ENCODE data around the gene OCA2.
A peak's percentile ranks its signal among the peaks of the same experiment; 100 is the strongest.
"Not testable (repeated sequence)": the region's sequence is repeated elsewhere in the genome, so short reads cannot be mapped to it uniquely, and the experiment has no call there.

Gene OCA2

DNA sequence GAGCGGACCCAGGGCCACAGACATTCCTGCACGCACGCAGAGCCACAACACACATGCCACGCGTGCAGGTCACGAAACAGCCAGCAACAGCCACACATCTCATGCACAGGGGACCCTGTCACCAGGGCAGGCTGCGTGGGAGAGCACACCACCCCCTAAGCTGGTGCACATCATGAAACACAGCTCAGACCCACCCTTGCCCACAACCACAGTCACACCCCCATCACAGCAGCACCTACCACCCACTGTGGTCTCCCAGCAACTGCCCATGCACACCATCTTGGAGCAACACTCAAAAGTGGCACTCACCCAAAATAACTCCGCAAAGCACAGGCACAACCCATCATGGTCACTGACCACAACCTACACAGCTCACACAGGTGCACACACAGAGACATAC lies 75.7 kb downstream of the OCA2 start:
- DNase-seq (ENCODE audit: low read depth): no peak

DNA sequence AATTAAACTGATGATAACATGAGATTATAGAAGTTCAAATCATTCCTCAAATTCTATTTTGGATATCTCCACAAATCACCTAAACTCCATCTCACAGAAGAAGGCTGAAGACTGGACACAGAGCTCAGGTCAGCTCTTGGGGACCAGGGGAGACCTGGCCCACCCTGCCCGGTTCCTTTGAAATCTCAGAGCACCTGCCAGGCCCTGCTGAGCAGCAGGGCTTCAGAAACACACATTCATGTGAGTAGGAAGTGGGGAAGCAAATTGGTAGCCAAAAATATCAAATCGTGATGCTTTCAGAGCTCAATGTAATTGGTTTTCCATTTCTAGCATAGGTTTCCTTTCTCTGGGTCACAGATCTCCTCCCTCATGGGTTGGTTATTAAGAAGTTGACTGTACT lies 76.2 kb downstream of the OCA2 start:
- no peak for DNase-seq (ENCODE audit: low read depth)

DNA sequence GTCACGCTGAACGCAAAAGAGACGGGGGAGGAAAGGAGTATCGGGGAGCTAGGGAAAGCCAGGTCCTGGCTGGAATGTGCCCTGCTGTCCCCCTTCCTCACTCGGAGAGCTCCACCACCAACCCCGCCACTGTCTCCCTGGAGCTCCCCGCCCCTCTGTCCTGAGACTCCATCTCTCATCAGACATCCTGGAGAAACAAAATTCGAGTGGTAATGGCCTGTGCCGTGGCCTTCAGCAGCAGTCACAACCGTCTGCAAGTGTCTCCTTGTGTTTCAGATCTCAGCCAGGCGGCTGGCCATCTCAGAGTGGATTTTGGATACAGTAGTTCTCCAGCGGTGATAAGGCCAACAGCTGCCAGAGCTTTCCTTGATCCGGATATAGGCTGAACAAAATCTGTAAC lies 76.9 kb downstream of the OCA2 start:
- no peak for DNase-seq (ENCODE audit: low read depth)

DNA sequence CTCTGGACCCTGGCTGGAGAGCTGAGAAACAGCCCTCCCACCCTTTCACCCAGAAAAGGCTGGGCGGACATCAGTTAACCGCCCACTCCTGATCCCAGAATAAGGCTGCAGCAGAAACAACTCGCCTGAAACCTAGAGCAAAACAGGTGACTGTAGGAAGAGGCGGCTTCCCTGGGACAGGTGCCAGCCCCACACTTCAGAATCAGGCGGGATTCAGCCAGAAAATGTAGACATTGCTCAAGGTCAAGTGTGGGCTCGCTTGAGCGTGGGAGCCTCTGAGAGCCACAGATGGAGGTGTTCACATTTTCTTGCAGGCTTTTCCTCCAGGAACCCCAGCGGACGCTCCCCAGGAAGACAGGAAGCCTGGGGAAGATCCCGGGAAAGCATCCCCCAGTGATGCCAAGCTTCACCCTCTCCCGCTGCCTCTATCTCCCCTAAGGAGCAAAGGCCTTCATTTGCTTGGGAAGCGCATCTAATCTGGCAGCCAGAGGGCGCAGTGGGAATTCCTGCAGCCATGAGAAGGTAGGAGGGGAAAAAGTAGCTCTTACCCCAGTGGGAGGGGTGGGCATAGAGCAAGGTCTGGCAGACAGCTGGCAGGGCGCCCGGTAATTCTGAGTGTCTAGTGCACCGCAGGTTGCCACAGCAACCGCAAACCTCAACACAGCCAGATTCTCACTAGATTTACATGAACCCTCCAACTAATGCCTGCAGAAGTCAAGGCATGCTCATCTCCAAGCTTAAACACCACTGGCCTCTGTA lies 77.7 kb downstream of the OCA2 start:
- peak; percentile 67 for DNase-seq (ENCODE audit: low read depth)

DNA sequence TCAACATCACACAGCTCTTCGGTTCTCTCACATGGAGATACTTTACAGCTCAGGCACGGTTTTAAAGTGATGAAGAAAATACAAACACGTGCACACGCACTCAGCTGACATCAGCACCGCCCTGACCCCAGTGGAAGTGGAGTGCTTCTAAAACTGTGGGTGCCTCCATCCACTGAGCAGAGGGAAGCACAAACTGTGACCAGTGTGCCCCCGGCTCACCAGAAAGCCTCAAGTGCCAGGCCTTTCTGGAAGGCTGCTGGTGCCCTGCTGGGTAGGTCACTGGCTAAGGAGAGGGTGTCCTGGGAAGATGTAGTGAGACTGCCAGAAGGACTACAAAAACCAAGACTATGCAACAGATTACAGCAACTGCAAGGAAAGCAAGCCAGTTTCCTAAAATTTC lies 78.5 kb downstream of the OCA2 start:
- no peak for DNase-seq (ENCODE audit: low read depth)

DNA sequence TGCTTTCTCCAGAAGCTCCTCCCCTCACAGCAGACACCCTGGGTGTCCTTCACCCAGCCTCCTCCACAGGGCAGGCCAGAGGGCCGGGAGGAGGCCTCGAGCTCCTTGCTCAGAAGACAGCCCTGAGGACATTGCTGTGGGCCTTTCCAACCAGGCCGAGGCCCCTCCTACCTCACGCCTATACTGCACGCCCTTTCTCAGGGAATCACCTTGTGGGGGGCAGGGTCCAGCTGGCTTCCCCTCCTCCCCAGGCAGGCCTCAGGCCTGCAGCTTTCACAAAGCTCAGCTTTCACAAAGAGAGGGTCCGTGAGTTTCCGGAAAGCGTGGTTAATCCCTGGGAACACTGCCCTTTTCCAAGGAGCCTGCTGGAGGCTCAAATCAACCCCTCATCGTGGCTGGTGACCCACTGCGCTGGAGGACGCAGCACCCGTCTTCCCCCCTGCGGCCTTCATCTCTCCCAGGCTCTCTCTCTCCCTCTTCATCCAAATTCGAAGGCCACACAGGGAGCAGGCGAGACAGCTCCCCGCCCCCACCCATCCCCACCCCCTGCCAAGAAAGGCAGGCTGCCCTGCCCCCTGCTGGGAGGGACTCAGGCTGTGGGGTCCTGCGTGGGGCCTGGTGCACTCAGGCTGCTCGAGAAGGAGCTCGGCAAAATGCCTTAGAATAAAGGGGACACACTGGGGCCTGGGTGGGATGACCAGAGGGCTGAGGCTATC lies 79.4 kb downstream of the OCA2 start:
- DNase-seq (ENCODE audit: low read depth): no peak

DNA sequence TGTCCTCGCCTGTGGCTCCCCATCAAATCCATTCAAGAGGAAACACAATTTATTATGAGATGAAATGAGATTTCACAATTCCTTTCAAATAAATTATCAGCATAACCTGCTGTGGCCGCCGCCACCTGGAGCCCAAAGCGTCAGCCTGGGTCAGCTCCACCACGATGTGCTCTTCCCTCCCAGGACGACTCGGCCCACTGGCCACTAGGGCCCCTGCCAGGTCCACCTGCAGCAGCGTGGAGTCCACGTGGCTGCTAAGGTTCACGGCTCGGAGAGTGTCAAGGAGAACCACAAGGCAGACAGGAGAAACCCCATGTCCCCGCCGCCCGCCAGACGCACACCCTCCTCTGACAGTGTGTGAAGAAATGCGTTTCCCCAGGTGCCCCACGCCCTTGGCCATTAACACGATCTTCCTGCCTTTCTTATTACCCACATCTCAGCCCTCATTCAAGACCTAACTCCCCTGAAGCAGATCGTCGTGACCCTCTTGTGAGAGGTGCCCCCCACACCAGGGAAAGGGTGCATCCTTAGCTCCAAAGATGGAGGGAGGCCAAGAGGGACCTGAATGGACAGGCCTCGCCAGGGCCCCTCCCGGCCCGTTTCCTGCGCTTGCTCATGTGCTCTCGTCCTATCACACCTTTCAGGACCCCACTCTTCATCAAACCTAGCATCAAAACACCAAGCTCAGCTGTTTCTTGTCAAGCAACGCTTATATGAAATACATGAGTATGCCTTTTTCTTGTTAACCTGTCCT lies 80.6 kb downstream of the OCA2 start:
- DNase-seq (ENCODE audit: low read depth): no peak

DNA sequence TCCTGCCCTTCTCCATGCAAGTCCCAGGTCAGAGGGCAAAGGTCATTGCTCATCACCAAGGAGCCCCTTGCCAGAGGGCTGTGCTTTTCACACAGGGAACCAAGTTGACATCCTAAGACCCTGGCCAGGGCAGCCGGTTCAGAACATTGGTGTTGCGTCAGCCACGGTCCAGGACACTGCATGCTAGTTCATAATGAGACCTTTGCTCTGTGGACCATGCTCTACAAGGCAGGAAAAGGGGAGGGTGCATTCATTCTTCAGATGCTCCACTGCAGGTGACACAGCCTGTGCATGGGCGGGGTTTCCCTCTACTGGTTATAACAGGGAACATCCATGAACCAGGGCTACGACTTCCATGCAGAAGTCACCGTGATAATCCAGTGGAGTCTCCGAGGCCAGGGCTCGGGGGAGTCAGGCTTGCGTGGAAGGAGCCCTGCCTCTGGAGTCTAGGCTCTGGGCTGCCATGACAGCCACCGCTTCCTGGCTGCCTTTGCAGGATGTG lies 81.6 kb downstream of the OCA2 start:
- no peak for DNase-seq (ENCODE audit: low read depth)

DNA sequence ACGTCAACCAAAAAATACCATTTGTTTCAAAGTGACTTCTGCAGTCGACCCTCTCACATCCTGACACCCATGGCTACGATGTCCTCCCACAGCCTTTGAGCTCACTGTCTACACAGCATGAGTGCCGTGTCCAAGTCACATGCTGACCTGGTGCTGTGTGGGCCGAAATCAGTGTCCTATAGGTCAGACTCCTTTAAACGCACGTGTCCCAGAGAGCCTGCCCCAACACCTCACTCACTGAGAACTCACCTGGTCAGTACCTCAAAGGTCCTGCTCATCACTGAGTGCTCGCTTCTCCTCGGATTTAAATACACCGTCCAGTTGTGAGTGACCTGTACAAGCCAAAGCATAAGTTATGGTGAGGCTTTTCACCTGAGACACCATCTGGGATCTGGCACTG lies 83.3 kb downstream of the OCA2 start:
- DNase-seq (ENCODE audit: low read depth): no peak

DNA sequence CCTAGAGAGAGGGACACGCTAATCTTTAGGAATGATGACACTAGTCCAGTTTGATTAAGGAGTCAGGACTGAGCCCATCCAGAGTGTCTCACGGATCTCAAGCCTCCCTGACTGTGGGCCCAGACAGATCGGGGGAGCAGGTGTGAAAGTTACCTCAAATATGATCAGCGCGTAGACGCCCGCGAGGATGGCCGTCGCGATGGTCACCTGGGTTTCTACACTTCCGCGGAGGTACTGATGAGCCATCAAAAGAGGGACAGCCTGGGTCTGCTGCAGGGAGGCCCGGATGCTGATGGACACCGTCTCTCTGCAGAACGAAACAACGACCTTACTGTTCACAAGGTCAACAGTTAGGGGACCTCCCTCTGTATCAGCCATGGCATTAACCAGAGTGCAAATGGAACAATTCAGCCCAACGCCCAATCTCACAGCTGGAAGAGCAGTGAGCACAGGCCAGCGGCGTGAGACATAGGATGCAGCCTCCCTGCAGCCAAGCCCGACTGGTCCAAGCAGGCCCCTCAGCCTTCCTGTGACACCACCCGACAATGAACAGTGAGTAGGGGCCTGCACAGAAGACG lies 84.4 kb downstream of the OCA2 start:
- no peak for DNase-seq (ENCODE audit: low read depth)

DNA sequence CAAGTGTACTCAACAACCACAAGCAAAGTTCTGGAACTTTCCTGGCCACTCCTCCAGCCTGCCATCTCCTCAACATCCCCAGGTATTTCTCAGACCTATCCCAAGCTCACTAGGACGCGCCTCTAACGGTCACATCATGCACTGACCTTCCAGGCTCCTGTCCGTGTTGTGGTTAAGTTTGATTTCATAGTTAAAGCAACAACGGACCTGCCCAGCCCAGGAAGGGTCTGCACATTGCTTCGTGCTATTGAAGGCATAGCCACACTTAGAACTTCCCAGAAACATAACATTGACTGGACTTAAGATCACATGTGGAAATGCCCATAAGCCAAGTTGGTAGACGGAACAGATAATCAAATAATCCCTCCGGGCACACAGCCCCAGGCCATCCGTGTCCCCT lies 85.1 kb downstream of the OCA2 start:
- DNase-seq (ENCODE audit: low read depth): no peak

DNA sequence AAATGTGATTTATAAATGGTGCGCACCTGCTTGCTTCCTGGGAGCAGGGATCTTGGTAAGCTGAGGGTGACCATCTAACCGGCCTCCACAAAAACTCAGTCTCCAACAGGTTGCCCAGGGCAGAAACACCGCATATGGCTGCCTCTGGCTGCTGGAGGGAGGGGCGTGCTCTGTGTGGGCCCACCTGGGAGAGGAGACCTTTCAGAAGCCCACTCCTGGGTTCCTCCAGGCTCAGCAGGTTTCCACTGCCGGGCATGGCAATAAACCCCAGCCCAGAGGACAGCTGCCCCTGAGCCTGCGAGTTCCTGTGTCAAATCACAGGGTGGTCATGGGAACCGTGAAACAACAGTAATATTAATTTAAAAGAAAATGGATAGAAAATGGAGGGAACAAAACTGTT lies 85.6 kb downstream of the OCA2 start:
- DNase-seq (ENCODE audit: low read depth): no peak

DNA sequence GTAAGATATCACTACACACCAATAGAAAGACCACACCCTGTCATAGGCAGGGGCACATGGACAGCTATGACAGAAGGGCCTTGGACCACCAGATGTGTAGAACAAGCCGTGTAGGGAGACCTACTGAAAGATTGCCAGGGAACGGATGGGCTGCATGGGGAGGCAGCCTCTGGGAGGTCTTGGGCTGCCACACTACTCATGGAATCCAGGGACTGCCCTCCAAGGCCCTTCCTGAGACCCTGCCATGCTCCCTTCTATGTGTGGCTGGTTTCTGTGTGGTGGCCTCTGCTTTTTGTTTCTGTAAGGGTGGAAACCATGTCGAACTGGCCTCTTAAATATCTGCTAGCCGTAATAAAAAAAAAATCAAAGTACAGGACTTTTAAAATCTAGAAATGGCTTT lies 86.9 kb downstream of the OCA2 start:
- DNase-seq (ENCODE audit: low read depth): no peak

DNA sequence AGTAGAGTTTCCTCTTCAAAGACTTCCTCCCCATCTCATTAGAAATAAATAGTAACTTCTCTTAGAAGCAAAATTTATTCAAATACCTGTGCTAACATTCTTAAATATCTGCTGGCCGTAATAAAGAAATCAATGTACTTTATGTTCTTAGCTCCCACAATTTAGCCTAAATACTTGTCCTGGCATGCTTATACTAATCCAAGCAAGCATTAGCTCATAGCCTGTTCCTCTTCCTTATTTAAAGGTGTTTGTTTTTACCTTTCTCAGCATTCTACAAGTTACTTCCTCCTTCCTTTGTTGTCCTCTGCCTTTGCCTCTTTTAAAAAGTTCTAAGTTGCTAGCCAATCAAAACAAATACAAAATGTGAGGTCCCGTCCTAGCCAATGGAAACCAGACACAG lies 90.9 kb downstream of the OCA2 start:
- DNase-seq (ENCODE audit: low read depth): not testable (repeated sequence)

DNA sequence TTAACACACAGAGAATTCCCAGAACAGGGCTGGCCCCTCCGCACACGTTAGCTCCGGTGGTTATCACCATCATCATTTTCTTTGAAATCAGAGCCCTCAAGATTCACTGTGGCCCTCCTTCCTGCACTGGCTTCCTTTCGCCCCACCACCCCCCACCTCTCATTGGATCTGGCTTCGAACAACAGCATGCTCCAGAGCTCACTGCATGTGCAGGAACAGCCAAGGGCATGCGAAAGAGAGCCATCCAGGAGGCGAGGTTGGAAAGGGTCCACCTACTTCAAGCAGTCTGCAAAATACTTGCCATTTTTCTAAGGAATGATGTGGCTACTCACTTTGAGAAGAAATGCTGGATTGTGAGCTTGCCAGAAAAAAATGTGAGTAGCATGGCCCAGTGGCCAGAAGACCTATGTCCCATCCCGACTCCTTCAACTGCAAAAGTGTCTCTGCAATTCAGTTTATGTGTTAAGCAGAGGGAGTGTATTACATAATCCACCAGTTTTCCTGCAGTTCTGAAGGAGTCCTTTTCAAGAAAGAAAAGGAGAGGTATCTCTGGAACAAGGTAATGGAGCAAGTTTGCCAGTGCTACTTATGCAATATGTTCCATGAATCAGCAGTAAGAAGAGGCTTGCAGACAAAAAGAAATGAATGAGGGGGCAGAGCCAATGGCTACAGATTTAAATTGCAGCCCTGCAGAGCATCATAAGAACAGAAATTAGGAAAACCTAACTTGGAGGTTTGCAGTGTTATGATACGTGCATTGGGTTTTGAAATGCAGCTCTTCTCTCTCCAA lies 92.8 kb downstream of the OCA2 start:
- DNase-seq (ENCODE audit: low read depth): peak; percentile 3

DNA sequence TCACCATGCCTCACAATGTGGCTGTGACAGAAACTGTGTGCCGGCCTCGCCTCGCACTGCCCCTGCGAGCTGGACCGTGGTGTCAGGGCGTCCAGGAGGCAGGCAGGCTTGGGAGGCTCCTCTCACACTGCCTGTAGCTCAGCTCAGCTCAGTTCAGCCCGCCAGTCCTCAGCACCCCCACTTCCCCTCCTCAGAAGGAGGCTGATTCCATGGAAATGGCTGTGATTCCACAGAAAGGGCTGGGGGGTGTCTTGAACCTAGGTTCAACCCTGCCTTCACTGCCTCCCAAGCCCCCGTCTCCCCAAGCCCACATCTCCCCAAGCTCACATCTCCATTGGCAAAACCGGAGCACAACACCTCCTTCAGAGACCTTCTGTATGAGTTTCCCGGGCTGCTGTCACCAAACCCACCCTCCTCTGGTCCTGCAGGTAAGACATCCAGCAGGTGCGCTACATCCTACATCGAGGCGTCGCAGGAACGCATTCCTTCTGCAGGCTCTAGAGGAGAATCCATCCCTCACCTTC lies 94.0 kb downstream of the OCA2 start:
- no peak for DNase-seq (ENCODE audit: low read depth)

DNA sequence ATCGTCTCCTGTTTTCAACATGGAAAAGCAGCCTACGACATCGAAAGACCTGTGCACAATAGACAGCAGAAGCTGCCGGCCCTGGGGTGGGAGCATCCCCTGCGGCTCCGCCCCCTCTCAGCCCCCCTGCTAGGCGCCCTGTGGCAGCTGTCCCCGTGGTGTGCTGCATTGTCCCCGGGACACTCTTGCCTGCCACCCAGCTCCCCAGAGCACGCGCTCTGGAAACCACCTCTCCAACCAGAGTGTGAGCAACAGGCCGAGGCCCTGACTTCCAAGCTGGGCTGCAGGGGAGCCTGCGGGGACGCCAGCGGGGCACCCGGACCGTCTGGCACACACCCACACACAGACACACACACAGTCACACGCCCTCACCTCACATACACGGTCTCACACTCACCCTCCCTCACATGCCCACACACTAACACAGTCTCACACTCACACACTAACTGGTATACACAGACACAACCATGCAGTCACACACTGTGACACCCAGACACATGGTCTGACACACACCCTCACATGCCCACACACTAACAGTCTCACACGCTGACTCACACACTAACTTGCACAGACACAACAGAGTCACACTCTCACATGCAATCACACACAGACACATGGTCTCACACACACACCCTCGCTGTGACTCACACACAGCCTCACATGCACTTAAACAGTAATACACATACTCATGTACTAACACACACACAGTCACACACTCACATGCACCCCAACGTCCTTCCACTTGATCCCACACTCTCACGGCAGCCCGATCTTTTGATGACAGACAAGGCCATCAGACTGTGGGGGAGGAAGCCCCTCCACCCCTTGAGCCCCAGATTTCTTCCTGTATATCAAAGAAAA lies 94.7 kb downstream of the OCA2 start:
- no peak for DNase-seq (ENCODE audit: low read depth)

DNA sequence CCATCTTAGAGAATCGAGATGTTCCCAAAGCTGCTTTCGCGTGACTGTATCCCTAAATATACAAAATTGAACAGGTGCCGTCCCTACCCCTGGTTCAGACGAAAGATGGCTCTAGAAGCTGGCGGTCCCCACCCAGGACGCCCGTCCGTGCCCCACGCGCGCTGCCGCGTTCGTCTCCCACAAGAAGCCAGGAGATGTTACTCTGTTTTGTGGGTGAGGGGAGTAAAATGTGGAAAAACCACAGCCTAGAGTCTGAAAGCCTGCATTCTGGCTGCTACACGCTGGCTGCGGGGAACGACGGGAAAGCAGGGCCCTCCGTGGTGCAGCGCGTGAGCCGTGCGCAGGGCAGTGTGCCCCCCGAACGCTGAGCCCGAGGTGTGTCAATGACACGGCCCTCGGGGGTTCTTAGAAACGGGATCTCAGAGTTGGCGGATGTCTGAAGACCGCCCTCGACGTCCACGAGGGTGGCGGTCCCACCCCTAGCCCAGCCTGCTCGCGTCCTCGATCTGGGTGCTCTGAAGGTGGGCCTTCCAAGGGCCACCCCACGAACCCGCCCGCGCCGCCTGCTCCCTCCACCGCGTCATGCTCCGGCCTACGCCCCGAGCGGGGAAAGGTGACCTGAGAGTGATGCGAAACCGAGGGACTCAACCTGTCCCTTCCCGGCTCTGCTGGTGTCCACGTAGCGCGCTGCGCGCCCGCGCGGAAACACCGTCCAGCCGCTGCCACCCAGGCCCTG lies 95.6 kb downstream of the OCA2 start:
- DNase-seq (ENCODE audit: low read depth): no peak

DNA sequence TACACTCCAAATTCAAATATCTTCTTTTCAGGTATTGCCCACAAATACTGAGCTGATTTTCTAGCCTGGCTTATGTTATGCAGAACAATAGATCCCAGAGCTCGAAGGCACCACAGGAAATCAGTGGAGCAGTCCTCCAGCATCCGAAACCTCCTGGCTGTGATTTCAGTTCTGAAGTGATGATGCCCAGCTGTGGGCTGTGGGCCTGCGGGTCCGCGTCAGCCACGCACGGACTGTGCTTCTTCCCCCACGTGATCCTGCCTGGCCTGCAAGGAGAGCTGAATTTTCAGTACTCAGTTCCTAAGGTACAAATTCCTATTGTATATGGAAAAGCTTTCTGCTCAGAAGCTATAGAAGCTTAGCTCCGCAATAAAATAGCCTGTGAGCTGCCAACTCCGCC lies 96.2 kb downstream of the OCA2 start:
- DNase-seq (ENCODE audit: low read depth): no peak
